Osteocyte (in vitro differentiated cells): ENCODE results near the gene MEF2D. TPM values are rescaled to one million over a fixed set of nuclear protein-coding genes. Genes with fewer than 3 reads are reported as not detected.

Source experiments
- DNase-seq: peaks from one replicate; pipeline ENCODE4 v3.0.0; 2021; ENCODE audit warnings: mixed read lengths; ENCODE audit not compliant: unreplicated experiment; ENCODE audit errors: extremely low spot score
- H3K27ac Mint-ChIP-seq: one replicate; pipeline ENCODE4 v1.8.0; 2021; ENCODE audit warnings: mild to moderate bottlenecking, mixed read lengths; ENCODE audit not compliant: unreplicated experiment
- H3K27me3 Mint-ChIP-seq: one replicate; pipeline ENCODE4 v1.8.0; 2021; ENCODE audit warnings: mixed read lengths; ENCODE audit not compliant: unreplicated experiment
- H3K36me3 Mint-ChIP-seq: one replicate; pipeline ENCODE4 v1.8.0; 2021; ENCODE audit warnings: mixed read lengths; ENCODE audit not compliant: unreplicated experiment
- H3K4me1 Mint-ChIP-seq: one replicate; pipeline ENCODE4 v1.8.0; 2021; ENCODE audit warnings: mixed read lengths; ENCODE audit not compliant: unreplicated experiment
- H3K4me3 Mint-ChIP-seq: one replicate; pipeline ENCODE4 v1.8.0; 2021; ENCODE audit warnings: mild to moderate bottlenecking, moderate library complexity, mixed read lengths; ENCODE audit not compliant: unreplicated experiment
- H3K9me3 Mint-ChIP-seq: one replicate; pipeline ENCODE4 v1.8.0; 2021; ENCODE audit warnings: mixed read lengths; ENCODE audit not compliant: unreplicated experiment
- CTCF ChIP-seq: fragments of 200-600 bp; sonication (generic); IDR thresholded peaks from 2 replicates; pipeline ENCODE4 v1.5.0; 2021; ENCODE audit warnings: antibody characterized with exemption, mild to moderate bottlenecking, moderate library complexity
- total RNA-seq: library from RNA; stranded (reverse); gene quantifications from 2 replicates; pipeline ENCODE4 v1.2.1, GENCODE V29; 2021

MEF2D gene
- total RNA-seq, 1 donor from 2014 or later: 45.8 TPM

DNA sequence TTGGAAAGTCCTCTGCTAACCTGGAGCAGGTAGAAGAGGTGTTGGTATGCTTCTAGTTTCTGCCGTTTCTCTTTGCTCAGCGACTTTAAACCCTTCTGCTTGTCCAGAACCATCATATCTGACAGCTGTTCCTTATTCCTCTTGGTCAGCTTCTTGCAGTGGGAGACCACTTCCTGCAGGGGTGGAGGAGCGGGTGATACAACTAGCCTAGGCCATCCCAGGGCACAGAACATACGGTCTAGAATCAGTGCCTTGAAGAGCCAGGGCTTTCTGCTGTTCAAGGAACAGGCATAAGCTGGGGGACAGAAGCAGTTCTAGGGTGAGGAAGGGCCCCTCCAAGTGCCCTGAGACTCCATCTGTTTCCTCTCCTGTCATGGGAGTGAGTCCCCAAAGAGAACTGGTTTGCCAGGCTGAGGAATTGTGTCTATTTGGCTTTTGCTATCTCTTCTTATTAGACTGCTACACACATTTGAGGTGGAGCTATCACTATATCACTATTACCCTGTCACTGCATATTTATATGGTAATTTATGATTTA, 39.3 kb upstream of the MEF2D start:
- Mint-ChIP-seq H3K27ac (no peak overlapping the region), H3K4me3 (no peak overlapping the region), H3K27me3 (no peaks in the 10 kb centered on the region), H3K36me3 (peaks cover 9% of the 10 kb centered on the region), H3K9me3 (no peaks in the 10 kb centered on the region), H3K4me1 (no peaks in the 10 kb centered on the region)
- DNase-seq: no peak
- TF ChIP-seq CTCF: no peak

GRCh38 chr1:156538711-156539440, 38.3 kb upstream of the MEF2D start:
- Mint-ChIP-seq H3K9me3 (no peaks in the 10 kb centered on the region), H3K4me1 (no peaks in the 10 kb centered on the region), H3K4me3 (no peak overlapping the region), H3K27ac (no peak overlapping the region), H3K36me3 (peaks cover 9% of the 10 kb centered on the region), H3K27me3 (no peaks in the 10 kb centered on the region)
- TF ChIP-seq CTCF: no peak
- no peak for DNase-seq

GRCh38 chr1:156537027-156537426, 36.5 kb upstream of the MEF2D start:
- H3K4me3 Mint-ChIP-seq: no peak overlapping the region
- peaks cover 6% of the 10 kb centered on the region for H3K36me3 Mint-ChIP-seq
- H3K9me3 Mint-ChIP-seq: no peaks in the 10 kb centered on the region
- TF ChIP-seq CTCF: no peak
- no peaks in the 10 kb centered on the region for H3K27me3 Mint-ChIP-seq
- no peaks in the 10 kb centered on the region for H3K4me1 Mint-ChIP-seq
- DNase-seq: no peak
- H3K27ac Mint-ChIP-seq: no peak overlapping the region

- Mint-ChIP-seq H3K27ac (no peak overlapping the region), H3K4me3 (no peak overlapping the region), H3K4me1 (no peaks in the 10 kb centered on the region), H3K27me3 (no peaks in the 10 kb centered on the region), H3K36me3 (peaks cover 6% of the 10 kb centered on the region), H3K9me3 (no peaks in the 10 kb centered on the region)
- DNase-seq: no peak
- TF ChIP-seq CTCF: no peak
These were observed 34.0 kb upstream of the MEF2D start for GRCh38 chr1:156534424-156535060.

- no peaks in the 10 kb centered on the region for H3K27me3 Mint-ChIP-seq
- no peak overlapping the region for H3K27ac Mint-ChIP-seq
- H3K9me3 Mint-ChIP-seq: no peaks in the 10 kb centered on the region
- no peak overlapping the region for H3K4me3 Mint-ChIP-seq
- H3K36me3 Mint-ChIP-seq: peaks cover 3% of the 10 kb centered on the region
- DNase-seq: no peak
- H3K4me1 Mint-ChIP-seq: no peaks in the 10 kb centered on the region
- TF ChIP-seq CTCF: no peak
These were observed 33.1 kb upstream of the MEF2D start for GRCh38 chr1:156533568-156534220.
